Mucosa of rectum (tissue), 2 donors: ENCODE data around the gene USP35.

Experiments used
- H3K27ac ChIP-seq, 2 donors: one replicate each; pipeline ENCODE4 v1.7.0; 2013; ENCODE audit warnings: inconsistent platforms in 2 of 2, low read depth in 2 of 2, low read length in 2 of 2
- H3K27me3 ChIP-seq, 2 donors: one replicate each; pipeline ENCODE4 v1.7.0; 2013; ENCODE audit warnings: low read length in 2 of 2; ENCODE audit not compliant: control insufficient read depth in 2 of 2, insufficient read depth in 2 of 2
- H3K36me3 ChIP-seq, 2 donors: one replicate each; pipeline ENCODE4 v1.7.0; 2013; ENCODE audit warnings: low read length in 2 of 2; ENCODE audit not compliant: control insufficient read depth in 2 of 2, insufficient read depth in 2 of 2
- H3K4me1 ChIP-seq, 2 donors: one replicate each; pipeline ENCODE4 v1.7.0; 2013; ENCODE audit warnings: low read length in 2 of 2, mild to moderate bottlenecking in 1 of 2; ENCODE audit not compliant: control insufficient read depth in 2 of 2, insufficient read depth in 2 of 2
- H3K4me3 ChIP-seq, 2 donors: one replicate each; pipeline ENCODE4 v1.7.0; 2013; ENCODE audit warnings: low read length in 2 of 2
- H3K9ac ChIP-seq, 2 donors: one replicate each; pipeline ENCODE4 v1.7.0; 2013; ENCODE audit warnings: low read length in 2 of 2, low read depth in 1 of 2, mild to moderate bottlenecking in 1 of 2
- H3K9me3 ChIP-seq, 2 donors: one replicate each; pipeline ENCODE4 v1.7.0; 2013; ENCODE audit warnings: low read length in 2 of 2; ENCODE audit not compliant: control insufficient read depth in 2 of 2
- donor health status: healthy.
- donor health status: Normal muscosa, but diverticular disease.

The USP35 gene

GRCh38 chr11:78181185-78181584 lies 7.5 kb upstream of the USP35 start:
- Histone ChIP-seq H3K36me3 (peaks cover 0 to 8% of the 10 kb centered on the region in 2 donors), H3K4me1 (peaks cover 0 to 2% of the 10 kb centered on the region in 2 donors), H3K4me3 (no peak overlapping the region), H3K27me3 (no peaks in the 10 kb centered on the region), H3K9me3 (no peaks in the 10 kb centered on the region), H3K9ac (no peak overlapping the region), H3K27ac (no peak overlapping the region)

GRCh38 chr11:78187366-78188285 lies 1.1 kb upstream of the USP35 start:
- no peaks in the 10 kb centered on the region for H3K9me3 ChIP-seq
- no peaks in the 10 kb centered on the region for H3K27me3 ChIP-seq
- H3K27ac ChIP-seq, result peak overlapping the region; percentile 82 to 88
- H3K9ac ChIP-seq, result peak overlapping the region; percentile 70 to 79
- peak overlapping the region; percentile 86 to 96 for H3K4me3 ChIP-seq
- peaks cover 17 to 19% of the 10 kb centered on the region in 2 donors for H3K4me1 ChIP-seq
- peaks cover 0 to 5% of the 10 kb centered on the region in 2 donors for H3K36me3 ChIP-seq

- peak overlapping the region; percentile 60 to 79 for H3K9ac ChIP-seq
- H3K4me1 ChIP-seq, result peaks cover 17 to 19% of the 10 kb centered on the region in 2 donors
- no peaks in the 10 kb centered on the region for H3K9me3 ChIP-seq
- peak overlapping the region; percentile 86 to 96 for H3K4me3 ChIP-seq
- H3K27me3 ChIP-seq, result no peaks in the 10 kb centered on the region
- peaks cover 0 to 3% of the 10 kb centered on the region in 2 donors for H3K36me3 ChIP-seq
- H3K27ac ChIP-seq, result peak overlapping the region; percentile 51 to 88
Observed at GRCh38 chr11:78189174-78189724, 530 bp downstream of the USP35 start.

GRCh38 chr11:78189851-78190250 lies 1.1 kb downstream of the USP35 start:
- no peaks in the 10 kb centered on the region for H3K27me3 ChIP-seq
- H3K27ac ChIP-seq, result no peak overlapping the region
- peaks cover 0 to 3% of the 10 kb centered on the region in 2 donors for H3K36me3 ChIP-seq
- peak overlapping the region in 1 of 2 donors; percentile 22 for H3K9ac ChIP-seq
- no peaks in the 10 kb centered on the region for H3K9me3 ChIP-seq
- H3K4me3 ChIP-seq, result peak overlapping the region in 1 of 2 donors; percentile 86
- H3K4me1 ChIP-seq, result peaks cover 17 to 19% of the 10 kb centered on the region in 2 donors

- peaks cover 0 to 3% of the 10 kb centered on the region in 2 donors for H3K36me3 ChIP-seq
- no peak overlapping the region for H3K27ac ChIP-seq
- H3K9ac ChIP-seq, result no peak overlapping the region
- H3K4me3 ChIP-seq, result no peak overlapping the region
- no peaks in the 10 kb centered on the region for H3K27me3 ChIP-seq
- H3K9me3 ChIP-seq, result no peaks in the 10 kb centered on the region
- H3K4me1 ChIP-seq, result peaks cover 17 to 19% of the 10 kb centered on the region in 2 donors
Observed at GRCh38 chr11:78190374-78190773, 1.7 kb downstream of the USP35 start.

GRCh38 chr11:78190871-78191538 lies 2.3 kb downstream of the USP35 start:
- peaks cover 15 to 19% of the 10 kb centered on the region in 2 donors for H3K4me1 ChIP-seq
- no peak overlapping the region for H3K4me3 ChIP-seq
- H3K9ac ChIP-seq, result no peak overlapping the region
- no peaks in the 10 kb centered on the region for H3K27me3 ChIP-seq
- H3K27ac ChIP-seq, result no peak overlapping the region
- H3K9me3 ChIP-seq, result no peaks in the 10 kb centered on the region
- H3K36me3 ChIP-seq, result peaks cover 0 to 3% of the 10 kb centered on the region in 2 donors

GRCh38 chr11:78192223-78192719 lies 3.6 kb downstream of the USP35 start:
- Histone ChIP-seq H3K4me1 (peaks cover 14 to 17% of the 10 kb centered on the region in 2 donors), H3K27me3 (no peaks in the 10 kb centered on the region), H3K9ac (no peak overlapping the region), H3K36me3 (no peaks in the 10 kb centered on the region), H3K4me3 (no peak overlapping the region), H3K9me3 (no peaks in the 10 kb centered on the region), H3K27ac (no peak overlapping the region)

- Histone ChIP-seq H3K36me3 (peaks cover 0 to 2% of the 10 kb centered on the region in 2 donors), H3K9ac (no peak overlapping the region), H3K9me3 (no peaks in the 10 kb centered on the region), H3K27me3 (no peaks in the 10 kb centered on the region), H3K4me1 (peaks cover 8 to 11% of the 10 kb centered on the region in 2 donors), H3K27ac (no peak overlapping the region), H3K4me3 (no peak overlapping the region)
Observed at GRCh38 chr11:78192911-78193351, 4.2 kb downstream of the USP35 start.

- Histone ChIP-seq H3K27ac (no peak overlapping the region), H3K27me3 (no peaks in the 10 kb centered on the region), H3K4me1 (peaks cover 8 to 10% of the 10 kb centered on the region in 2 donors), H3K9me3 (no peaks in the 10 kb centered on the region), H3K4me3 (no peak overlapping the region), H3K36me3 (peaks cover 1 to 3% of the 10 kb centered on the region in 2 donors), H3K9ac (no peak overlapping the region)
Observed at GRCh38 chr11:78193806-78194205, 5.1 kb downstream of the USP35 start.
